GM12864 (cell line): ENCODE data around the gene FIGNL1.
A peak's percentile ranks its signal among the peaks of the same experiment; 100 is the strongest.

Source experiments
- DNase-seq: peaks from one replicate; pipeline ENCODE4 v3.0.0-alpha.2; 2011; ENCODE audit warnings: low read depth
- H3K4me3 ChIP-seq: 2 replicates; pipeline ENCODE4 v1.5.1; 2011; ENCODE audit warnings: mild to moderate bottlenecking, low read depth, low read length, control low read depth
- CTCF ChIP-seq: IDR thresholded peaks from 2 replicates; pipeline ENCODE4 v1.5.1; 2011; ENCODE audit warnings: low read depth, mild to moderate bottlenecking, moderate library complexity, low read length, control low read depth, inconsistent platforms; ENCODE audit errors: missing control alignments

Gene FIGNL1

GRCh38 chr7:50450590-50451032 lies 461 bp upstream of the FIGNL1 start:
- TF ChIP-seq CTCF: no peak
- peak overlapping the region; percentile 95 for H3K4me3 ChIP-seq
- no peak for DNase-seq

GRCh38 chr7:50449501-50449880 lies 659 bp downstream of the FIGNL1 start:
- no peak for TF ChIP-seq CTCF
- no peak for DNase-seq
- peak overlapping the region; percentile 95 for H3K4me3 ChIP-seq

- H3K4me3 ChIP-seq: peak overlapping the region; percentile 95; the same call in 1 of the 2 replicates
- no peak for TF ChIP-seq CTCF
- no peak for DNase-seq
These were observed 1.3 kb downstream of the FIGNL1 start for GRCh38 chr7:50448823-50449222.

GRCh38 chr7:50446542-50446960 lies 3.6 kb downstream of the FIGNL1 start:
- DNase-seq: no peak
- TF ChIP-seq CTCF: no peak

GRCh38 chr7:50436133-50436806 lies 13.9 kb downstream of the FIGNL1 start:
- DNase-seq: no peak
- no peak for TF ChIP-seq CTCF
- no peak overlapping the region for H3K4me3 ChIP-seq

More at GRCh38 chr7:50446542-50446960, 3.6 kb downstream of the FIGNL1 start:
- H3K4me3 ChIP-seq: no peak overlapping the region

- no peak for TF ChIP-seq CTCF
- no peak overlapping the region for H3K4me3 ChIP-seq
- DNase-seq: no peak
These were observed 18.3 kb downstream of the FIGNL1 start for GRCh38 chr7:50431722-50432305.

GRCh38 chr7:50431316-50431715 lies 18.8 kb downstream of the FIGNL1 start:
- DNase-seq: no peak
- no peak for TF ChIP-seq CTCF
- no peak overlapping the region for H3K4me3 ChIP-seq
